HepG2 (cell line): ENCODE results near the gene NME7. TPM values are rescaled to one million over a fixed set of nuclear protein-coding genes. Genes with fewer than 3 reads are reported as not detected.

Source experiments
- FIP1L1 ChIP-seq: fragments of 200-400 bp; formaldehyde crosslinking; IDR thresholded peaks from 2 replicates; pipeline ENCODE4 v1.6.1; 2018; ENCODE audit warnings: low read depth, mild to moderate bottlenecking, low read length, moderate library complexity, borderline replicate concordance; ENCODE audit not compliant: insufficient read depth
- FOXC1 ChIP-seq: sonication (generic); formaldehyde crosslinking; IDR thresholded peaks from 2 replicates; pipeline ENCODE4 v1.8.0; 2022; ENCODE audit warnings: mild to moderate bottlenecking, missing genetic modification reagents, borderline replicate concordance
- GMEB2 ChIP-seq: IDR thresholded peaks from 2 replicates; pipeline ENCODE4 v1.6.1; 2016; ENCODE audit warnings: missing biosample characterization, missing genetic modification reagents, low read depth
- HNF4G ChIP-seq, 2 experiments: sonication (generic) in 1 of 2; formaldehyde crosslinking in 1 of 2; IDR thresholded peaks; 2 replicates each; pipeline versions ENCODE4 v1.4.0 to v1.6.1; 2011 to 2020; ENCODE audit warnings: borderline replicate concordance in 2 of 2, low read depth in 2 of 2, mild to moderate bottlenecking in 2 of 2, low read length in 1 of 2, missing genetic modification reagents in 1 of 2, moderate library complexity in 1 of 2
- KAT8 ChIP-seq: IDR thresholded peaks from 2 replicates; pipeline ENCODE4 v1.6.1; 2016; ENCODE audit warnings: missing genetic modification reagents, missing compliant biosample characterization
- MLLT10 ChIP-seq: sonication (generic); formaldehyde crosslinking; IDR thresholded peaks from 2 replicates; pipeline ENCODE4 v1.4.0; 2020; ENCODE audit warnings: missing genetic modification reagents
- NCOA5 ChIP-seq: sonication (generic); formaldehyde crosslinking; IDR thresholded peaks from 2 replicates; pipeline ENCODE4 v1.4.0; 2020; ENCODE audit warnings: missing genetic modification reagents
- SRSF9 ChIP-seq: fragments of 200-400 bp; formaldehyde crosslinking; IDR thresholded peaks from 2 replicates; pipeline ENCODE4 v1.6.1; 2018; ENCODE audit warnings: borderline replicate concordance, mild to moderate bottlenecking, low read depth, low read length; ENCODE audit not compliant: insufficient read depth, poor library complexity, severe bottlenecking
- TBP ChIP-seq: sonication (generic); formaldehyde crosslinking; IDR thresholded peaks from 2 replicates; pipeline ENCODE4 v1.5.0; 2020; ENCODE audit warnings: missing genetic modification reagents
- XRCC5 ChIP-seq: fragments of 200-400 bp; formaldehyde crosslinking; optimal IDR thresholded peaks from 2 replicates; pipeline ENCODE3; 2017; ENCODE audit warnings: mild to moderate bottlenecking, low read length
- ZNF605 ChIP-seq: sonication (generic); formaldehyde crosslinking; IDR thresholded peaks from 2 replicates; pipeline ENCODE4 v1.8.0; 2022; ENCODE audit warnings: mild to moderate bottlenecking, missing genetic modification reagents
- ZNF616 ChIP-seq: sonication (generic); formaldehyde crosslinking; IDR thresholded peaks from 2 replicates; pipeline ENCODE4 v1.5.0; 2020; ENCODE audit warnings: low read depth, mild to moderate bottlenecking, missing genetic modification reagents
- ZNF629 ChIP-seq: sonication (generic); formaldehyde crosslinking; conservative IDR thresholded peaks from 2 replicates; pipeline ENCODE4 v1.5.0; 2020; ENCODE audit warnings: missing genetic modification reagents
- ZNF747 ChIP-seq: sonication (generic); formaldehyde crosslinking; IDR thresholded peaks from 2 replicates; pipeline ENCODE4 v1.8.1; 2023; ENCODE audit warnings: missing genetic modification reagents, mild to moderate bottlenecking, borderline replicate concordance
- ZNF839 ChIP-seq: sonication (generic); formaldehyde crosslinking; IDR thresholded peaks from 2 replicates; pipeline ENCODE4 v1.4.0; 2020; ENCODE audit warnings: missing genetic modification reagents, mild to moderate bottlenecking, borderline replicate concordance
- polyA plus RNA-seq, 8 experiments: library from polyadenylated mRNA; depleted of rRNA in 3 of 8; stranded (reverse) in 7 of 8; unstranded in 1 of 8; fragments of >200 nt; fragmentation: Illumina TruSeq in 4 of 8; extraction: Trizol in 4 of 8; gene quantifications; 2 replicates each; pipeline versions ENCODE4 v1.2.1 to v1.2.3, GENCODE V29; 2011 to 2016; ENCODE audit warnings: low read depth in 4 of 8, missing spikeins in 1 of 8, mixed read lengths in 1 of 8; ENCODE audit not compliant: insufficient read depth in 1 of 8
- total RNA-seq, 5 experiments: library from RNA; depleted of rRNA; stranded (reverse); fragments of >200 nt; fragmentation: Illumina TruSeq; extraction: Trizol; gene quantifications; 2 replicates each; pipeline ENCODE4 v1.2.3, GENCODE V29; 2016; ENCODE audit warnings: low read depth in 1 of 5
- TF ChIP-seq, protein P1 (sequence below): sonication (generic); formaldehyde crosslinking; IDR thresholded peaks from 2 replicates; pipeline ENCODE4 v1.4.0; 2020; ENCODE audit warnings: missing genetic modification reagents
- TF ChIP-seq, protein P2 (sequence below): sonication (generic); formaldehyde crosslinking; IDR thresholded peaks from 2 replicates; pipeline ENCODE4 v1.9.0; 2021; ENCODE audit warnings: missing genetic modification reagents, mild to moderate bottlenecking, borderline replicate concordance
- TF ChIP-seq, protein P3 (sequence below): sonication (generic); formaldehyde crosslinking; IDR thresholded peaks from 2 replicates; pipeline ENCODE4 v1.8.0; 2022; ENCODE audit warnings: missing genetic modification reagents, mild to moderate bottlenecking, moderate library complexity, borderline replicate concordance

The NME7 gene
- total and polyA plus RNA-seq, 2 of the 13 experiments (the other 11 are each of a cell fraction or from before 2014, with no cell fraction given): 9.4 to 22.5 TPM

- TF ChIP-seq KAT8 (CRISPR knock-in tag): peak; percentile 8
- no peak for TF ChIP-seq XRCC5
- TF ChIP-seq NCOA5: no peak
- TF ChIP-seq, protein P1, sequence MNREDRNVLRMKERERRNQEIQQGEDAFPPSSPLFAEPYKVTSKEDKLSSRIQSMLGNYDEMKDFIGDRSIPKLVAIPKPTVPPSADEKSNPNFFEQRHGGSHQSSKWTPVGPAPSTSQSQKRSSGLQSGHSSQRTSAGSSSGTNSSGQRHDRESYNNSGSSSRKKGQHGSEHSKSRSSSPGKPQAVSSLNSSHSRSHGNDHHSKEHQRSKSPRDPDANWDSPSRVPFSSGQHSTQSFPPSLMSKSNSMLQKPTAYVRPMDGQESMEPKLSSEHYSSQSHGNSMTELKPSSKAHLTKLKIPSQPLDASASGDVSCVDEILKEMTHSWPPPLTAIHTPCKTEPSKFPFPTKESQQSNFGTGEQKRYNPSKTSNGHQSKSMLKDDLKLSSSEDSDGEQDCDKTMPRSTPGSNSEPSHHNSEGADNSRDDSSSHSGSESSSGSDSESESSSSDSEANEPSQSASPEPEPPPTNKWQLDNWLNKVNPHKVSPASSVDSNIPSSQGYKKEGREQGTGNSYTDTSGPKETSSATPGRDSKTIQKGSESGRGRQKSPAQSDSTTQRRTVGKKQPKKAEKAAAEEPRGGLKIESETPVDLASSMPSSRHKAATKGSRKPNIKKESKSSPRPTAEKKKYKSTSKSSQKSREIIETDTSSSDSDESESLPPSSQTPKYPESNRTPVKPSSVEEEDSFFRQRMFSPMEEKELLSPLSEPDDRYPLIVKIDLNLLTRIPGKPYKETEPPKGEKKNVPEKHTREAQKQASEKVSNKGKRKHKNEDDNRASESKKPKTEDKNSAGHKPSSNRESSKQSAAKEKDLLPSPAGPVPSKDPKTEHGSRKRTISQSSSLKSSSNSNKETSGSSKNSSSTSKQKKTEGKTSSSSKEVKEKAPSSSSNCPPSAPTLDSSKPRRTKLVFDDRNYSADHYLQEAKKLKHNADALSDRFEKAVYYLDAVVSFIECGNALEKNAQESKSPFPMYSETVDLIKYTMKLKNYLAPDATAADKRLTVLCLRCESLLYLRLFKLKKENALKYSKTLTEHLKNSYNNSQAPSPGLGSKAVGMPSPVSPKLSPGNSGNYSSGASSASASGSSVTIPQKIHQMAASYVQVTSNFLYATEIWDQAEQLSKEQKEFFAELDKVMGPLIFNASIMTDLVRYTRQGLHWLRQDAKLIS (CRISPR knock-in tag): no peak
- TF ChIP-seq SRSF9: no peak
- 0 out of 2 replicates have a peak, but pooled peaks have one; percentile 38 for TF ChIP-seq TBP (CRISPR knock-in tag)
- no peak for TF ChIP-seq ZNF839 (CRISPR knock-in tag)
- TF ChIP-seq ZNF605 (CRISPR knock-in tag): no peak
- peak; percentile 51; the same call in 1 of the 2 replicates for TF ChIP-seq ZNF747
- TF ChIP-seq, protein P2, sequence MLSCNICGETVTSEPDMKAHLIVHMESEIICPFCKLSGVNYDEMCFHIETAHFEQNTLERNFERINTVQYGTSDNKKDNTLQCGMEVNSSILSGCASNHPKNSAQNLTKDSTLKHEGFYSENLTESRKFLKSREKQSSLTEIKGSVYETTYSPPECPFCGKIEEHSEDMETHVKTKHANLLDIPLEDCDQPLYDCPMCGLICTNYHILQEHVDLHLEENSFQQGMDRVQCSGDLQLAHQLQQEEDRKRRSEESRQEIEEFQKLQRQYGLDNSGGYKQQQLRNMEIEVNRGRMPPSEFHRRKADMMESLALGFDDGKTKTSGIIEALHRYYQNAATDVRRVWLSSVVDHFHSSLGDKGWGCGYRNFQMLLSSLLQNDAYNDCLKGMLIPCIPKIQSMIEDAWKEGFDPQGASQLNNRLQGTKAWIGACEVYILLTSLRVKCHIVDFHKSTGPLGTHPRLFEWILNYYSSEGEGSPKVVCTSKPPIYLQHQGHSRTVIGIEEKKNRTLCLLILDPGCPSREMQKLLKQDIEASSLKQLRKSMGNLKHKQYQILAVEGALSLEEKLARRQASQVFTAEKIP (CRISPR knock-in tag): no peak
- TF ChIP-seq HNF4G (IDR thresholded peaks at IDR 0.05; ENCODE audit: borderline replicate concordance, low read depth, low read length): no peak
- no peak for TF ChIP-seq HNF4G (CRISPR knock-in tag; IDR thresholded peaks at IDR 0.05; ENCODE audit: borderline replicate concordance, low read depth)
- TF ChIP-seq, protein P3, sequence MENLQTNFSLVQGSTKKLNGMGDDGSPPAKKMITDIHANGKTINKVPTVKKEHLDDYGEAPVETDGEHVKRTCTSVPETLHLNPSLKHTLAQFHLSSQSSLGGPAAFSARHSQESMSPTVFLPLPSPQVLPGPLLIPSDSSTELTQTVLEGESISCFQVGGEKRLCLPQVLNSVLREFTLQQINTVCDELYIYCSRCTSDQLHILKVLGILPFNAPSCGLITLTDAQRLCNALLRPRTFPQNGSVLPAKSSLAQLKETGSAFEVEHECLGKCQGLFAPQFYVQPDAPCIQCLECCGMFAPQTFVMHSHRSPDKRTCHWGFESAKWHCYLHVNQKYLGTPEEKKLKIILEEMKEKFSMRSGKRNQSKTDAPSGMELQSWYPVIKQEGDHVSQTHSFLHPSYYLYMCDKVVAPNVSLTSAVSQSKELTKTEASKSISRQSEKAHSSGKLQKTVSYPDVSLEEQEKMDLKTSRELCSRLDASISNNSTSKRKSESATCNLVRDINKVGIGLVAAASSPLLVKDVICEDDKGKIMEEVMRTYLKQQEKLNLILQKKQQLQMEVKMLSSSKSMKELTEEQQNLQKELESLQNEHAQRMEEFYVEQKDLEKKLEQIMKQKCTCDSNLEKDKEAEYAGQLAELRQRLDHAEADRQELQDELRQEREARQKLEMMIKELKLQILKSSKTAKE (CRISPR knock-in tag): peak; percentile 28; the same call in 1 of the 2 replicates
- no peak for TF ChIP-seq MLLT10 (CRISPR knock-in tag)
- TF ChIP-seq FIP1L1: peak; percentile 50; the same call in 1 of the 2 replicates
- TF ChIP-seq ZNF616 (CRISPR knock-in tag): no peak
- TF ChIP-seq GMEB2: no peak
- TF ChIP-seq FOXC1 (CRISPR knock-in tag): 0 out of 2 replicates have a peak, but pooled peaks have one; percentile 36
- no peak for TF ChIP-seq ZNF629 (CRISPR knock-in tag)
These were observed 261.3 kb downstream of the NME7 start, which contains the start of gene ATP1B1 (continued) for GRCh38 chr1:169106095-169106920.
